ENCODE data around the gene ANAPC2.

The ANAPC2 gene, protein sequence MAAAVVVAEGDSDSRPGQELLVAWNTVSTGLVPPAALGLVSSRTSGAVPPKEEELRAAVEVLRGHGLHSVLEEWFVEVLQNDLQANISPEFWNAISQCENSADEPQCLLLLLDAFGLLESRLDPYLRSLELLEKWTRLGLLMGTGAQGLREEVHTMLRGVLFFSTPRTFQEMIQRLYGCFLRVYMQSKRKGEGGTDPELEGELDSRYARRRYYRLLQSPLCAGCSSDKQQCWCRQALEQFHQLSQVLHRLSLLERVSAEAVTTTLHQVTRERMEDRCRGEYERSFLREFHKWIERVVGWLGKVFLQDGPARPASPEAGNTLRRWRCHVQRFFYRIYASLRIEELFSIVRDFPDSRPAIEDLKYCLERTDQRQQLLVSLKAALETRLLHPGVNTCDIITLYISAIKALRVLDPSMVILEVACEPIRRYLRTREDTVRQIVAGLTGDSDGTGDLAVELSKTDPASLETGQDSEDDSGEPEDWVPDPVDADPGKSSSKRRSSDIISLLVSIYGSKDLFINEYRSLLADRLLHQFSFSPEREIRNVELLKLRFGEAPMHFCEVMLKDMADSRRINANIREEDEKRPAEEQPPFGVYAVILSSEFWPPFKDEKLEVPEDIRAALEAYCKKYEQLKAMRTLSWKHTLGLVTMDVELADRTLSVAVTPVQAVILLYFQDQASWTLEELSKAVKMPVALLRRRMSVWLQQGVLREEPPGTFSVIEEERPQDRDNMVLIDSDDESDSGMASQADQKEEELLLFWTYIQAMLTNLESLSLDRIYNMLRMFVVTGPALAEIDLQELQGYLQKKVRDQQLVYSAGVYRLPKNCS

GRCh38 chr9:137188490-137189296, at the start of gene ANAPC2, which contains the start of gene SSNA1:
Gene ANAPC2, minus strand, starts transcription at chr9:137188560. Its CDS starts 28 bp downstream, at chr9:137188532.
Gene SSNA1, plus strand, starts transcription at chr9:137188676. Its CDS starts 51 bp downstream, at chr9:137188727.
- peak; percentile 87 for DNase-seq

- DNase-seq, result no peak
Observed at GRCh38 chr9:137236936-137237421, 48.6 kb upstream of the ANAPC2 start.

- DNase-seq, result peak; percentile 82
Observed at GRCh38 chr9:137236238-137236935, 48.0 kb upstream of the ANAPC2 start.

GRCh38 chr9:137235424-137236237, 47.3 kb upstream of the ANAPC2 start:
- no peak for DNase-seq

DNA sequence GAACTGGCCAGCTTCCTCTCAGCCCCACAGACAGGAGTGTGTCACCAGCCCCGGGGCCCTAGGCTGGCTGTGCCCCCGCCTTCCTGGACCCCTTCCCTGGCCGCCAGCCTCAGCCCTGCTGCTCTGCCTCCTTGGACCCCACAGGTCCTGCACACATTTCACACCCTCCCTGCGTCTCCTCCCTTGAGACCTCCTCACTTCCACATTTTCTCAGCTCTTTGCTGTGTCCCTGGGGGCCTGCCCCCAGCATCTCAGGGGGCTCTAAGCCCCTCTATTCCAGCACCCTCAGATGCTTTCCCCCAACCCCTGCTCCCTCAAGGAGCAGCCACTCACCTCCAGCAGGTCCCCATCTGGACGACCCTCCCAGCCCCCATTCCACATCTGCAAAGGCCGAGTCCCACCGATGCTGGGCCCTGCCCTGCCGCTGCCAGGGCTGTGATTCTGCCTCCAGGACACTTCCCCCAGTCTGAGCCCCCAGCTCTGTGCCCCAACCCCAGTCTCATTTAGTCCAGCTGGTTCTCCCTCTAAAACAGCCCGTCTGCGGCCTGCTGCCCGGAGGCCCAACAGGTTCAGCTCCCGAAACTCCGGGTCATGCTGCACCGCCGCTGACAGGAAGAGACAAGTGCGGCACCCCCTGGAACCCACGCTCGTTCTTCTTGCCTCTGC, 46.5 kb upstream of the ANAPC2 start:
- no peak for DNase-seq

- DNase-seq, result no peak
Observed at GRCh38 chr9:137234055-137234697, 45.8 kb upstream of the ANAPC2 start.

GRCh38 chr9:137233143-137233980, 45.0 kb upstream of the ANAPC2 start:
- no peak for DNase-seq

- no peak for DNase-seq
Observed at GRCh38 chr9:137232510-137232909, 44.1 kb upstream of the ANAPC2 start.

DNA sequence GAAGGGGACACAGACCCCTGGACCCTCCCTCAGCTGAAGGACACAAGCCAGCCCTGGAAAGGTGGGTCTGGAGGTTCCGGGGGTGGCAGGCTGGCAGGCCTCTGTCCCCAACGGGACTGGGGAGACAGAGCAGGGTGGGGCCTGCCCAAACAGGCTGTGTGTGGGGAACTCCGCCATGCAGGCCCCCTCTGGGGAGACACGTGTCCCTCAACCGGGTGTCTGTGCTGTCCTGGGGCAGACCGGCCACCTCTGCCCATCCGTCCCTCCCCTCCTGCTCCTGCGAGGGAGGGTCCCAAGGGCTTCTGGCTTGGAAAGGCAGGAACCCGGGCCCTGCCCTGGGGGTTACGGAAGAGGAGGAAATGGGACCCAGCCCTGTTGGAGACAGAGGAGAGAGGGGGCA, 43.7 kb upstream of the ANAPC2 start:
- no peak for DNase-seq

DNA sequence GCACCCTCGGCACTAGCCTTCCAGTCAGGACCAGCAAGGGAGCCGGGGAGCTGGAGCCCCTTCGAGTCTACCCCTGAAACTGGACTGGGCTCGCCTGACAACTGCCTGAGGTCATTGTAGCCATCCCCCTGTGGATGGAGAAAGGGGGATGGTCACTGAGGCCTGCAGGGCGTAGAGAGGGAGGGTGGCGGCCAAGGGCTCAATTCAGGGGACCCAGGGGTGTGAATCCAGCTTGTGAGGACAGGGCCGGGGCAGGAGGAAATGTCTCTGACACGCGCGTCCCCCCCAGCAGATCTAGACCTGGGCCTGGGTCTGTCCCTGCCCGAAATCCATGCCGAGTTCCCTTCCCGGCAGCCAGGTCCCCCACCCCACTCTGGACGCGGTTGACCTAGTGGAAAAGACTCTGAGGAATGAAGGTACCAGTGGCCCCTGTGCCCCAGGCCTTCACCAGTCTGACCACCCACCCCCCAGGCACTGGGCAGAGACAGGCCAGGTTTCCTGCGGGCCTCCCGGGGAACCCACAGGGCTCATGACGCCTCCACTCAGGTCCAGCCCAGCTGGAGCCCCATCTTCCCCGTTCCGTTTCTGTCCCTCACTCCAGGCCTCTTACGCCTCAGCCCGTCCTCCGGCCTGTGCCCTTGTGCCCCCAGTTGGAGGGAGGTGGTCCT, 43.1 kb upstream of the ANAPC2 start:
- no peak for DNase-seq

- DNase-seq, result no peak
Observed at GRCh38 chr9:137230705-137231371, 42.5 kb upstream of the ANAPC2 start, which contains the start of gene SLC34A3. Gene SLC34A3, plus strand, starts transcription at chr9:137230901. Its CDS starts 802 bp downstream, at chr9:137231703.

GRCh38 chr9:137229903-137230704, 41.7 kb upstream of the ANAPC2 start:
- DNase-seq, result no peak

DNA sequence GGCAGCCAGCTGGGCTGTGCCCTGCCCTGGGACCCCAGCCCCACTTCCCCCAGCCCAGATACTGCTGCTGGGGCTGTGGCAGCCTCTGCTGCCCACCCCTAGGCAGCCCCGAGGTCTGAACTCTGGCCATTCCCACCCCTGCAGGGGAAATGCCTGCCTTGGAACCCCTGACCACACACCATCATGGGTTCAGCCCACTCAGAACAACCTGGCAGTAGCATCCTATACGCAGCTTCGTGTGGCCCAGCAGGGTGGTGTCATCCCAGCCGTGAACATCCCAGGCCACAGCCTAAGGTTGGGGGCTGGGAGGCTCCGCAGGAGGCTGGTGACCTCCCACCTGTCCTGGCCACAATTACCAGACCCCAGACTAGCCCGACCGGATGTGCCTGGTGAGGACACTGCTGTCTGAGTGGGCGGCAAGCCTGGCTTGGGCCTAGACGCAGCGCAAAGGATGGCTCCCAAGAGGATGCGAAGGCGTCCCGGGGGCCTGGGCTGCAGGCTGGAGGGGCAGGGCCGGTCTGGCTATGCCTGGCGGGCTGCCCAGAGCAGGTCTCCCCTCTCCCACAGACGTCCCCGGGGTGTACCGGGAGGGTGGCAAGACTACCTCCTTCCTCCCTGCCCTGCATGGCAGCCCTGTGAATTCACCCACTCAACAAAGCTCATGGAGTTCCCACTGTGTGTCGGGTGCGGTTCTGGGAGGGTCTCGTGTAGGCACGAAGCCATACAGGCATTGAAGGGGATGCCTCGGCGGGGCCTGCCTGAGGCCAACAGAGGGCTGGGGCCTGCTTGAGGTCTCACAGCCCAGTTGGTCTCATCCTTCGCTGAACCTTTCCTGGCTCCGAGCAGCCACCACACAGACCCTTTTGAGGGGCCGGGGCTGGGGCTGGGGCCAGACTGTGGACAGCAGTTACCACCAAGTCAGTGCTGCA, 40.9 kb upstream of the ANAPC2 start:
- DNase-seq, result no peak

- no peak for DNase-seq
Observed at GRCh38 chr9:137228506-137228967, 40.2 kb upstream of the ANAPC2 start.

GRCh38 chr9:137227853-137228505, 39.6 kb upstream of the ANAPC2 start:
- DNase-seq, result no peak
